HEK293 (cell line): Measurements from ENCODE around the gene CIC.
A peak's percentile ranks its signal among the peaks of the same experiment; 100 is the strongest.

ENCODE experiments used
- MZF1 ChIP-seq: fragments of 450-650 bp; formaldehyde crosslinking; IDR thresholded peaks from 2 replicates; pipeline ENCODE4 v1.5.1; 2017; ENCODE audit warnings: missing biosample characterization, missing genetic modification characterization, borderline replicate concordance
- SP2 ChIP-seq: fragments of 450-650 bp; formaldehyde crosslinking; IDR thresholded peaks from 2 replicates; pipeline ENCODE4 v1.5.1; 2016; ENCODE audit warnings: missing biosample characterization, missing genetic modification characterization
- TCF7L2 ChIP-seq: IDR thresholded peaks from 2 replicates; pipeline ENCODE4 v1.6.1; 2011; ENCODE audit warnings: low read depth, mild to moderate bottlenecking, inconsistent platforms, low read length, moderate library complexity, borderline replicate concordance
- ZBTB48 ChIP-seq: fragments of 450-650 bp; formaldehyde crosslinking; IDR thresholded peaks from 2 replicates; pipeline ENCODE4 v1.5.1; 2016; ENCODE audit warnings: missing biosample characterization, missing genetic modification characterization
- ZFP37 ChIP-seq: fragments of 450-650 bp; formaldehyde crosslinking; IDR thresholded peaks from 2 replicates; pipeline ENCODE4 v1.5.1; 2016; ENCODE audit warnings: missing biosample characterization, missing genetic modification characterization
- ZNF112 ChIP-seq: fragments of 450-650 bp; formaldehyde crosslinking; IDR thresholded peaks from 2 replicates; pipeline ENCODE4 v1.5.0; 2017; ENCODE audit warnings: missing biosample characterization, missing genetic modification characterization
- ZNF214 ChIP-seq: fragments of 450-650 bp; formaldehyde crosslinking; IDR thresholded peaks from 2 replicates; pipeline ENCODE4 v1.5.1; 2017; ENCODE audit warnings: missing biosample characterization, mild to moderate bottlenecking, missing genetic modification characterization, borderline replicate concordance
- ZNF221 ChIP-seq: fragments of 450-650 bp; formaldehyde crosslinking; IDR thresholded peaks from 2 replicates; pipeline ENCODE4 v1.5.1; 2017; ENCODE audit warnings: missing biosample characterization, missing genetic modification characterization, borderline replicate concordance
- ZNF23 ChIP-seq: fragments of 450-650 bp; formaldehyde crosslinking; IDR thresholded peaks from 2 replicates; pipeline ENCODE4 v1.5.1; 2016; ENCODE audit warnings: missing biosample characterization, missing genetic modification characterization, borderline replicate concordance
- ZNF292 ChIP-seq: fragments of 450-650 bp; formaldehyde crosslinking; IDR thresholded peaks from 2 replicates; pipeline ENCODE4 v1.5.1; 2016; ENCODE audit warnings: low read depth, missing biosample characterization, missing genetic modification characterization, borderline replicate concordance
- ZNF433 ChIP-seq: fragments of 450-650 bp; formaldehyde crosslinking; IDR thresholded peaks from 2 replicates; pipeline ENCODE4 v1.5.1; 2016; ENCODE audit warnings: missing biosample characterization, missing genetic modification characterization, low read depth
- ZNF561 ChIP-seq: fragments of 450-650 bp; IDR thresholded peaks from 2 replicates; pipeline ENCODE4 v1.5.1; 2018; ENCODE audit warnings: missing biosample characterization, missing genetic modification characterization, borderline replicate concordance
- ZNF629 ChIP-seq: fragments of 450-650 bp; formaldehyde crosslinking; IDR thresholded peaks from 2 replicates; pipeline ENCODE4 v1.5.1; 2017; ENCODE audit warnings: missing biosample characterization, missing genetic modification characterization
- ZNF677 ChIP-seq: fragments of 450-650 bp; IDR thresholded peaks from 2 replicates; pipeline ENCODE4 v1.5.0; 2018; ENCODE audit warnings: missing biosample characterization, mild to moderate bottlenecking, missing genetic modification characterization, moderate library complexity
- ZNF701 ChIP-seq: fragments of 450-650 bp; formaldehyde crosslinking; IDR thresholded peaks from 2 replicates; pipeline ENCODE4 v1.5.1; 2016; ENCODE audit warnings: missing biosample characterization, missing genetic modification characterization
- ZNF76 ChIP-seq: fragments of 450-650 bp; formaldehyde crosslinking; IDR thresholded peaks from 2 replicates; pipeline ENCODE4; 2016; ENCODE audit warnings: low read depth, missing biosample characterization, missing genetic modification characterization, borderline replicate concordance
- ZNF768 ChIP-seq: fragments of 450-650 bp; formaldehyde crosslinking; IDR thresholded peaks from 2 replicates; pipeline ENCODE4 v1.5.1; 2018; ENCODE audit warnings: missing biosample characterization, mild to moderate bottlenecking, missing genetic modification characterization
- ZSCAN30 ChIP-seq: fragments of 450-650 bp; IDR thresholded peaks from 2 replicates; pipeline ENCODE4 v1.5.1; 2018; ENCODE audit warnings: missing biosample characterization, mild to moderate bottlenecking, missing genetic modification characterization, moderate library complexity
- TF ChIP-seq, protein P1 (sequence below): fragments of 450-650 bp; formaldehyde crosslinking; IDR thresholded peaks from 2 replicates; pipeline ENCODE4 v1.5.1; 2016; ENCODE audit warnings: missing biosample characterization, missing genetic modification characterization, borderline replicate concordance
- TF ChIP-seq, protein P2 (sequence below): fragments of 450-650 bp; formaldehyde crosslinking; optimal IDR thresholded peaks from 2 replicates; pipeline ENCODE3; 2016; ENCODE audit warnings: missing biosample characterization, mild to moderate bottlenecking, missing genetic modification characterization
- TF ChIP-seq, protein P3 (sequence below): fragments of 450-650 bp; formaldehyde crosslinking; IDR thresholded peaks from 2 replicates; pipeline ENCODE4; 2016; ENCODE audit warnings: missing biosample characterization, missing genetic modification characterization
- TF ChIP-seq, protein P4 (sequence below): fragments of 450-650 bp; formaldehyde crosslinking; IDR thresholded peaks from 2 replicates; pipeline ENCODE4 v1.5.1; 2016; ENCODE audit warnings: missing biosample characterization, missing genetic modification characterization
- TF ChIP-seq, protein P5 (sequence below): fragments of 450-650 bp; formaldehyde crosslinking; IDR thresholded peaks from 2 replicates; pipeline ENCODE4 v1.5.1; 2017; ENCODE audit warnings: missing biosample characterization, mild to moderate bottlenecking, missing genetic modification characterization, moderate library complexity
- TF ChIP-seq, protein P6 (sequence below): fragments of 450-650 bp; formaldehyde crosslinking; IDR thresholded peaks from 2 replicates; pipeline ENCODE4 v1.5.1; 2016; ENCODE audit warnings: missing biosample characterization, missing genetic modification characterization

The CIC gene

DNA sequence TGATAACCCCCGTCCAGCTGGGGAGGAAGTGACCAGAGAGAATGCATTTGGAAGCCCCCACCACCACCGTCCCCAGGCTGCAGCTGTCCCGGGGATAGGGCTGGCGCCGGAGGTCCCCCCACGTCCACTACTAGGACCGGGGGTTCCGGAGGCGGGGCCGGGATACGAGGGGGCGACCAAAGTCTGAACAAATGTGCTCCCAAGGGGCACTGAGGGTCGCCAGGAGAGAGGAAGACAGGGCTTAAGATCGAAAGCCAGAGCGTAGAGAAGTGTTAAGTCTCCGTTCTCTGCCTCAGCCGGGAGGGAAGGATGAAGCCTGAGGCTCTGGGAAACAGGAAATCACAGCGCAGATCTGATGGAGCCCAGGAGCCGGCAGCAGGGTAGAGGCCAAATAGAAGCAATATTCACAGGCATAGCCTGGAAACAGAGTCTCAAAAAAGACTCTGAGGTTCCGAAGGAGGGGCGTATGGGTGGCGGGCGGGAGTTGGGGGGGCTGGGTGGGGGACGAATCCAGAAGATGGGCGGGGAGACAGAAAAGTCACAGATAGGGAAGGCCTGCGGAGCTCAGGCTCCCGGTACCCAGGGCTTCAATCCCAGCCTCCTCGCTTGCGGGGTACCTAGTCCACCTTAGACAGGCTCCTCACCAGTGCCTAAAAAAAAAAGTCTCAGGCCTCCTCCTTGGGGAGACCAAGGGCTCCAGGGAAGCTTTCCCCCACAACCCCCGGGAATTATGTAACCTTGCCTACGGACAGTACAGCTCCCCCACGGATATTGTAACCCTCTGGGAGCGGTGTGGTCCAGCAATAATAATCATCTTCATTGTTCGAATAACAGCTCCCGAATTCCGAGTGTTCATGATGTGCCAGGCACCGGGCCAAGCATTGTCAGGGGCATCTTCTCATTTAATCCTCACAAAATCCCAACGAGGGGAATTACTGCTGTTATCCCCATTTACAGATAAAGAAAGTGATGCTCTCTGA lies 13.0 kb upstream of the CIC start (continued):
- TF ChIP-seq TCF7L2 (no peak), MZF1 (tag by site-specific recombination) (peak; percentile 49; the same call in 1 of the 2 replicates), ZNF214 (tag by site-specific recombination) (no peak), ZNF112 (tag by site-specific recombination) (no peak), ZFP37 (tag by site-specific recombination) (no peak), ZNF23 (tag by site-specific recombination) (no peak), ZNF221 (tag by site-specific recombination) (no peak), SP2 (tag by site-specific recombination) (peak; percentile 13; the same call in 1 of the 2 replicates), ZNF677 (no peak), ZNF76 (tag by site-specific recombination) (peak; percentile 64), ZSCAN30 (tag by site-specific recombination) (0 out of 2 replicates have a peak, but pooled peaks have one; percentile 6), ZNF433 (no peak), ZNF561 (no peak), ZNF629 (tag by site-specific recombination) (no peak), ZBTB48 (tag by site-specific recombination) (no peak), ZNF768 (tag by site-specific recombination) (no peak), ZNF701 (no peak), ZNF292 (tag by site-specific recombination) (no peak)
- TF ChIP-seq, protein P1, sequence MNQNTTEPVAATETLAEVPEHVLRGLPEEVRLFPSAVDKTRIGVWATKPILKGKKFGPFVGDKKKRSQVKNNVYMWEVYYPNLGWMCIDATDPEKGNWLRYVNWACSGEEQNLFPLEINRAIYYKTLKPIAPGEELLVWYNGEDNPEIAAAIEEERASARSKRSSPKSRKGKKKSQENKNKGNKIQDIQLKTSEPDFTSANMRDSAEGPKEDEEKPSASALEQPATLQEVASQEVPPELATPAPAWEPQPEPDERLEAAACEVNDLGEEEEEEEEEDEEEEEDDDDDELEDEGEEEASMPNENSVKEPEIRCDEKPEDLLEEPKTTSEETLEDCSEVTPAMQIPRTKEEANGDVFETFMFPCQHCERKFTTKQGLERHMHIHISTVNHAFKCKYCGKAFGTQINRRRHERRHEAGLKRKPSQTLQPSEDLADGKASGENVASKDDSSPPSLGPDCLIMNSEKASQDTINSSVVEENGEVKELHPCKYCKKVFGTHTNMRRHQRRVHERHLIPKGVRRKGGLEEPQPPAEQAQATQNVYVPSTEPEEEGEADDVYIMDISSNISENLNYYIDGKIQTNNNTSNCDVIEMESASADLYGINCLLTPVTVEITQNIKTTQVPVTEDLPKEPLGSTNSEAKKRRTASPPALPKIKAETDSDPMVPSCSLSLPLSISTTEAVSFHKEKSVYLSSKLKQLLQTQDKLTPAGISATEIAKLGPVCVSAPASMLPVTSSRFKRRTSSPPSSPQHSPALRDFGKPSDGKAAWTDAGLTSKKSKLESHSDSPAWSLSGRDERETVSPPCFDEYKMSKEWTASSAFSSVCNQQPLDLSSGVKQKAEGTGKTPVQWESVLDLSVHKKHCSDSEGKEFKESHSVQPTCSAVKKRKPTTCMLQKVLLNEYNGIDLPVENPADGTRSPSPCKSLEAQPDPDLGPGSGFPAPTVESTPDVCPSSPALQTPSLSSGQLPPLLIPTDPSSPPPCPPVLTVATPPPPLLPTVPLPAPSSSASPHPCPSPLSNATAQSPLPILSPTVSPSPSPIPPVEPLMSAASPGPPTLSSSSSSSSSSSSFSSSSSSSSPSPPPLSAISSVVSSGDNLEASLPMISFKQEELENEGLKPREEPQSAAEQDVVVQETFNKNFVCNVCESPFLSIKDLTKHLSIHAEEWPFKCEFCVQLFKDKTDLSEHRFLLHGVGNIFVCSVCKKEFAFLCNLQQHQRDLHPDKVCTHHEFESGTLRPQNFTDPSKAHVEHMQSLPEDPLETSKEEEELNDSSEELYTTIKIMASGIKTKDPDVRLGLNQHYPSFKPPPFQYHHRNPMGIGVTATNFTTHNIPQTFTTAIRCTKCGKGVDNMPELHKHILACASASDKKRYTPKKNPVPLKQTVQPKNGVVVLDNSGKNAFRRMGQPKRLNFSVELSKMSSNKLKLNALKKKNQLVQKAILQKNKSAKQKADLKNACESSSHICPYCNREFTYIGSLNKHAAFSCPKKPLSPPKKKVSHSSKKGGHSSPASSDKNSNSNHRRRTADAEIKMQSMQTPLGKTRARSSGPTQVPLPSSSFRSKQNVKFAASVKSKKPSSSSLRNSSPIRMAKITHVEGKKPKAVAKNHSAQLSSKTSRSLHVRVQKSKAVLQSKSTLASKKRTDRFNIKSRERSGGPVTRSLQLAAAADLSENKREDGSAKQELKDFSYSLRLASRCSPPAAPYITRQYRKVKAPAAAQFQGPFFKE (tag by site-specific recombination): no peak
- TF ChIP-seq, protein P2, sequence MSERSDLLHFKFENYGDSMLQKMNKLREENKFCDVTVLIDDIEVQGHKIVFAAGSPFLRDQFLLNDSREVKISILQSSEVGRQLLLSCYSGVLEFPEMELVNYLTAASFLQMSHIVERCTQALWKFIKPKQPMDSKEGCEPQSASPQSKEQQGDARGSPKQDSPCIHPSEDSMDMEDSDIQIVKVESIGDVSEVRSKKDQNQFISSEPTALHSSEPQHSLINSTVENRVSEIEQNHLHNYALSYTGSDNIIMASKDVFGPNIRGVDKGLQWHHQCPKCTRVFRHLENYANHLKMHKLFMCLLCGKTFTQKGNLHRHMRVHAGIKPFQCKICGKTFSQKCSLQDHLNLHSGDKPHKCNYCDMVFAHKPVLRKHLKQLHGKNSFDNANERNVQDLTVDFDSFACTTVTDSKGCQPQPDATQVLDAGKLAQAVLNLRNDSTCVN (tag by site-specific recombination): no peak
- TF ChIP-seq, protein P3, sequence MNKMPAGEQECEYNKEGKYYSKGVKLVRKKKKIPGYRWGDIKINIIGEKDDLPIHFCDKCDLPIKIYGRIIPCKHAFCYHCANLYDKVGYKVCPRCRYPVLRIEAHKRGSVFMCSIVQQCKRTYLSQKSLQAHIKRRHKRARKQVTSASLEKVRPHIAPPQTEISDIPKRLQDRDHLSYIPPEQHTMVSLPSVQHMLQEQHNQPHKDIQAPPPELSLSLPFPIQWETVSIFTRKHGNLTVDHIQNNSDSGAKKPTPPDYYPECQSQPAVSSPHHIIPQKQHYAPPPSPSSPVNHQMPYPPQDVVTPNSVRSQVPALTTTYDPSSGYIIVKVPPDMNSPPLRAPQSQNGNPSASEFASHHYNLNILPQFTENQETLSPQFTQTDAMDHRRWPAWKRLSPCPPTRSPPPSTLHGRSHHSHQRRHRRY (tag by site-specific recombination): no peak
- TF ChIP-seq, protein P4, sequence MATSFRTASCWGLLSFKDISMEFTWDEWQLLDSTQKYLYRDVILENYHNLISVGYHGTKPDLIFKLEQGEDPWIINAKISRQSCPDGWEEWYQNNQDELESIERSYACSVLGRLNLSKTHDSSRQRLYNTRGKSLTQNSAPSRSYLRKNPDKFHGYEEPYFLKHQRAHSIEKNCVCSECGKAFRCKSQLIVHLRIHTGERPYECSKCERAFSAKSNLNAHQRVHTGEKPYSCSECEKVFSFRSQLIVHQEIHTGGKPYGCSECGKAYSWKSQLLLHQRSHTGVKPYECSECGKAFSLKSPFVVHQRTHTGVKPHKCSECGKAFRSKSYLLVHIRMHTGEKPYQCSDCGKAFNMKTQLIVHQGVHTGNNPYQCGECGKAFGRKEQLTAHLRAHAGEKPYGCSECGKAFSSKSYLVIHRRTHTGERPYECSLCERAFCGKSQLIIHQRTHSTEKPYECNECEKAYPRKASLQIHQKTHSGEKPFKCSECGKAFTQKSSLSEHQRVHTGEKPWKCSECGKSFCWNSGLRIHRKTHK: no peak
- TF ChIP-seq, protein P5, sequence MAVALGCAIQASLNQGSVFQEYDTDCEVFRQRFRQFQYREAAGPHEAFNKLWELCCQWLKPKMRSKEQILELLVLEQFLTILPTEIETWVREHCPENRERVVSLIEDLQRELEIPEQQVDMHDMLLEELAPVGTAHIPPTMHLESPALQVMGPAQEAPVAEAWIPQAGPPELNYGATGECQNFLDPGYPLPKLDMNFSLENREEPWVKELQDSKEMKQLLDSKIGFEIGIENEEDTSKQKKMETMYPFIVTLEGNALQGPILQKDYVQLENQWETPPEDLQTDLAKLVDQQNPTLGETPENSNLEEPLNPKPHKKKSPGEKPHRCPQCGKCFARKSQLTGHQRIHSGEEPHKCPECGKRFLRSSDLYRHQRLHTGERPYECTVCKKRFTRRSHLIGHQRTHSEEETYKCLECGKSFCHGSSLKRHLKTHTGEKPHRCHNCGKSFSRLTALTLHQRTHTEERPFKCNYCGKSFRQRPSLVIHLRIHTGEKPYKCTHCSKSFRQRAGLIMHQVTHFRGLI (tag by site-specific recombination): no peak
- TF ChIP-seq, protein P6, sequence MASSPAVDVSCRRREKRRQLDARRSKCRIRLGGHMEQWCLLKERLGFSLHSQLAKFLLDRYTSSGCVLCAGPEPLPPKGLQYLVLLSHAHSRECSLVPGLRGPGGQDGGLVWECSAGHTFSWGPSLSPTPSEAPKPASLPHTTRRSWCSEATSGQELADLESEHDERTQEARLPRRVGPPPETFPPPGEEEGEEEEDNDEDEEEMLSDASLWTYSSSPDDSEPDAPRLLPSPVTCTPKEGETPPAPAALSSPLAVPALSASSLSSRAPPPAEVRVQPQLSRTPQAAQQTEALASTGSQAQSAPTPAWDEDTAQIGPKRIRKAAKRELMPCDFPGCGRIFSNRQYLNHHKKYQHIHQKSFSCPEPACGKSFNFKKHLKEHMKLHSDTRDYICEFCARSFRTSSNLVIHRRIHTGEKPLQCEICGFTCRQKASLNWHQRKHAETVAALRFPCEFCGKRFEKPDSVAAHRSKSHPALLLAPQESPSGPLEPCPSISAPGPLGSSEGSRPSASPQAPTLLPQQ (tag by site-specific recombination): no peak
